Breast epithelium (tissue), 3 donors: ENCODE data around the gene ORM2.

Experiments
- POLR2A ChIP-seq: fragments of 450-650 bp; IDR thresholded peaks from one replicate; pipeline ENCODE4 v1.6.1; 2016; ENCODE audit warnings: antibody characterized with exemption, mild to moderate bottlenecking, moderate library complexity
- POLR2AphosphoS5 ChIP-seq, 3 donors: sonication (generic); formaldehyde crosslinking; IDR thresholded peaks; one replicate each; pipeline ENCODE4 v1.6.1; 2017; ENCODE audit warnings: antibody characterized with exemption in 3 of 3
- TF ChIP-seq, protein P1 (sequence below), 3 donors: fragments of 450-650 bp; IDR thresholded peaks; one replicate each; pipeline ENCODE4 v1.5.1; 2016 to 2017; ENCODE audit warnings: antibody characterized with exemption in 3 of 3, mild to moderate bottlenecking in 3 of 3, moderate library complexity in 3 of 3

DNA sequence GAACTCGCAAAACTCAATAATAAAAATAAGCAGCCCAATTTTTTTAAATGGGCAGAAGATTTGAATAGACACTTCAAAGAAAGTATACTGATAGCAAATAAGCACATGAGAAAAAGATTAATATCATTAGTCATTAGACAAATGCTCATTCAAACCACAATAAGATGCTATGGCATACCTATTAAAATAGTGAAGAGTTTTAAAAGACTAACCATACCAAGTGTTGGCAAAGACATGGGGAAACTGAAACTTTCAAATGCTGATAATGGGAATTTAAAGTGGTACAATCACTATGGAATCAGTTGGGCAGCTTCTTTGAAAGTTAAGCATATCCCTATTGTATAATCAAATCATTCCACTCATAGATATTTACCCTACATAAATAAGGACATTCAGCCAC is 33.3 kb upstream of the ORM2 start:
- TF ChIP-seq, protein P1, sequence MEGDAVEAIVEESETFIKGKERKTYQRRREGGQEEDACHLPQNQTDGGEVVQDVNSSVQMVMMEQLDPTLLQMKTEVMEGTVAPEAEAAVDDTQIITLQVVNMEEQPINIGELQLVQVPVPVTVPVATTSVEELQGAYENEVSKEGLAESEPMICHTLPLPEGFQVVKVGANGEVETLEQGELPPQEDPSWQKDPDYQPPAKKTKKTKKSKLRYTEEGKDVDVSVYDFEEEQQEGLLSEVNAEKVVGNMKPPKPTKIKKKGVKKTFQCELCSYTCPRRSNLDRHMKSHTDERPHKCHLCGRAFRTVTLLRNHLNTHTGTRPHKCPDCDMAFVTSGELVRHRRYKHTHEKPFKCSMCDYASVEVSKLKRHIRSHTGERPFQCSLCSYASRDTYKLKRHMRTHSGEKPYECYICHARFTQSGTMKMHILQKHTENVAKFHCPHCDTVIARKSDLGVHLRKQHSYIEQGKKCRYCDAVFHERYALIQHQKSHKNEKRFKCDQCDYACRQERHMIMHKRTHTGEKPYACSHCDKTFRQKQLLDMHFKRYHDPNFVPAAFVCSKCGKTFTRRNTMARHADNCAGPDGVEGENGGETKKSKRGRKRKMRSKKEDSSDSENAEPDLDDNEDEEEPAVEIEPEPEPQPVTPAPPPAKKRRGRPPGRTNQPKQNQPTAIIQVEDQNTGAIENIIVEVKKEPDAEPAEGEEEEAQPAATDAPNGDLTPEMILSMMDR (IDR thresholded peaks at IDR 0.05) = no peak
- TF ChIP-seq POLR2A = no peak
- TF ChIP-seq POLR2AphosphoS5 (IDR thresholded peaks at IDR 0.05) = no peak
